ENCODE results near the gene SLC1A2.

DNA sequence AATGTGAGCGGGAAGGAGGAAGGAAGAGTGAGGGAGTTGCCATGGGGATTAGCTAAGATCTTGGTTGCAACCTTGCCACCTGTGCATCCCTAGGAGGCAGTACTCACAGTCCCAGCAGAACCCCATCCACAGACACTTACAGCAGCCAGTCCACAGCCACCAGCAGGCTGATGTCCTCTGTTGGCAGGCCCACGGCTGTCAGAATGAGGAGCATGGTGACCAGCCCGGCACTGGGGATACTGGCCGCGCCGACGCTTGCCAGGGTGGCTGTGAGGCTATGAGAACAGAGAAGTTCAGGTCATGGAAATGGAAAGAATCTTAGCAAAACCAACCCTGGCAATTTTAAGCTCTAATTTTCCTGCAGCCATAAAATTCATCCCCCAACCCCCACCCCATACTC, 138.6 kb downstream of the SLC1A2 start:
- TF ChIP-seq, protein P1, sequence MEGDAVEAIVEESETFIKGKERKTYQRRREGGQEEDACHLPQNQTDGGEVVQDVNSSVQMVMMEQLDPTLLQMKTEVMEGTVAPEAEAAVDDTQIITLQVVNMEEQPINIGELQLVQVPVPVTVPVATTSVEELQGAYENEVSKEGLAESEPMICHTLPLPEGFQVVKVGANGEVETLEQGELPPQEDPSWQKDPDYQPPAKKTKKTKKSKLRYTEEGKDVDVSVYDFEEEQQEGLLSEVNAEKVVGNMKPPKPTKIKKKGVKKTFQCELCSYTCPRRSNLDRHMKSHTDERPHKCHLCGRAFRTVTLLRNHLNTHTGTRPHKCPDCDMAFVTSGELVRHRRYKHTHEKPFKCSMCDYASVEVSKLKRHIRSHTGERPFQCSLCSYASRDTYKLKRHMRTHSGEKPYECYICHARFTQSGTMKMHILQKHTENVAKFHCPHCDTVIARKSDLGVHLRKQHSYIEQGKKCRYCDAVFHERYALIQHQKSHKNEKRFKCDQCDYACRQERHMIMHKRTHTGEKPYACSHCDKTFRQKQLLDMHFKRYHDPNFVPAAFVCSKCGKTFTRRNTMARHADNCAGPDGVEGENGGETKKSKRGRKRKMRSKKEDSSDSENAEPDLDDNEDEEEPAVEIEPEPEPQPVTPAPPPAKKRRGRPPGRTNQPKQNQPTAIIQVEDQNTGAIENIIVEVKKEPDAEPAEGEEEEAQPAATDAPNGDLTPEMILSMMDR (IDR thresholded peaks at IDR 0.05), result no peak
- TF ChIP-seq POLR2A (IDR thresholded peaks at IDR 0.05), result no peak
- TF ChIP-seq EP300 (IDR thresholded peaks at IDR 0.05), result no peak
